ENCODE measurements around the gene MB.

MB gene

GRCh38 chr22:35560824-35561223 lies 56.3 kb downstream of the MB start:
- TF ChIP-seq CTCF (IDR thresholded peaks at IDR 0.05; ENCODE audit: poor library complexity, severe bottlenecking) = no peak
- Histone ChIP-seq H3K27ac (ENCODE audit: poor library complexity, severe bottlenecking) (no peak overlapping the region), H3K36me3 (ENCODE audit: low read depth) (no peaks in the 10 kb centered on the region), H3K27me3 (ENCODE audit: insufficient read depth, poor library complexity, severe bottlenecking) (no peaks in the 10 kb centered on the region), H3K4me1 (ENCODE audit: insufficient read depth, poor library complexity, severe bottlenecking) (peaks cover 9% of the 10 kb centered on the region), H3K9me3 (ENCODE audit: severe bottlenecking) (no peaks in the 10 kb centered on the region), H3K4me3 (ENCODE audit: severe bottlenecking) (no peak overlapping the region)
- DNase-seq (ENCODE audit: low spot score) = no peak
- no peak for ATAC-seq (ENCODE audit: low read depth)

GRCh38 chr22:35560366-35560765 lies 56.8 kb downstream of the MB start:
- Histone ChIP-seq H3K27ac (ENCODE audit: poor library complexity, severe bottlenecking) (no peak overlapping the region), H3K4me1 (ENCODE audit: insufficient read depth, poor library complexity, severe bottlenecking) (peaks cover 9% of the 10 kb centered on the region), H3K9me3 (ENCODE audit: severe bottlenecking) (no peaks in the 10 kb centered on the region), H3K4me3 (ENCODE audit: severe bottlenecking) (no peak overlapping the region), H3K36me3 (ENCODE audit: low read depth) (no peaks in the 10 kb centered on the region), H3K27me3 (ENCODE audit: insufficient read depth, poor library complexity, severe bottlenecking) (no peaks in the 10 kb centered on the region)
- no peak for DNase-seq (ENCODE audit: low spot score)
- no peak for TF ChIP-seq CTCF (IDR thresholded peaks at IDR 0.05; ENCODE audit: poor library complexity, severe bottlenecking)
- ATAC-seq (ENCODE audit: low read depth) = no peak

- ATAC-seq (ENCODE audit: low read depth) (no peak), DNase-seq (ENCODE audit: low spot score) (no peak)
- peaks cover 9% of the 10 kb centered on the region for H3K4me1 ChIP-seq (ENCODE audit: insufficient read depth, poor library complexity, severe bottlenecking)
- no peaks in the 10 kb centered on the region for H3K27me3 ChIP-seq (ENCODE audit: insufficient read depth, poor library complexity, severe bottlenecking)
- H3K27ac ChIP-seq (ENCODE audit: poor library complexity, severe bottlenecking) = no peak overlapping the region
- TF ChIP-seq CTCF (IDR thresholded peaks at IDR 0.05; ENCODE audit: poor library complexity, severe bottlenecking) = no peak
- H3K4me3 ChIP-seq (ENCODE audit: severe bottlenecking) = no peak overlapping the region
- no peaks in the 10 kb centered on the region for H3K9me3 ChIP-seq (ENCODE audit: severe bottlenecking)
- H3K36me3 ChIP-seq (ENCODE audit: low read depth) = no peaks in the 10 kb centered on the region
Measured at GRCh38 chr22:35559354-35560005, 57.6 kb downstream of the MB start.

- ATAC-seq (ENCODE audit: low read depth) (no peak), DNase-seq (ENCODE audit: low spot score) (no peak)
- TF ChIP-seq CTCF (IDR thresholded peaks at IDR 0.05; ENCODE audit: poor library complexity, severe bottlenecking) = no peak
- H3K4me1 ChIP-seq (ENCODE audit: insufficient read depth, poor library complexity, severe bottlenecking) = peaks cover 9% of the 10 kb centered on the region
- H3K36me3 ChIP-seq (ENCODE audit: low read depth) = no peaks in the 10 kb centered on the region
- H3K27ac ChIP-seq (ENCODE audit: poor library complexity, severe bottlenecking) = no peak overlapping the region
- no peaks in the 10 kb centered on the region for H3K27me3 ChIP-seq (ENCODE audit: insufficient read depth, poor library complexity, severe bottlenecking)
- no peaks in the 10 kb centered on the region for H3K9me3 ChIP-seq (ENCODE audit: severe bottlenecking)
- H3K4me3 ChIP-seq (ENCODE audit: severe bottlenecking) = no peak overlapping the region
Measured at GRCh38 chr22:35558719-35559118, 58.4 kb downstream of the MB start.

GRCh38 chr22:35558031-35558430 lies 59.1 kb downstream of the MB start:
- ATAC-seq (ENCODE audit: low read depth) (no peak), DNase-seq (ENCODE audit: low spot score) (no peak)
- Histone ChIP-seq H3K27me3 (ENCODE audit: insufficient read depth, poor library complexity, severe bottlenecking) (no peaks in the 10 kb centered on the region), H3K27ac (ENCODE audit: poor library complexity, severe bottlenecking) (no peak overlapping the region), H3K4me3 (ENCODE audit: severe bottlenecking) (no peak overlapping the region), H3K36me3 (ENCODE audit: low read depth) (no peaks in the 10 kb centered on the region), H3K9me3 (ENCODE audit: severe bottlenecking) (no peaks in the 10 kb centered on the region), H3K4me1 (ENCODE audit: insufficient read depth, poor library complexity, severe bottlenecking) (peaks cover 9% of the 10 kb centered on the region)
- TF ChIP-seq CTCF (IDR thresholded peaks at IDR 0.05; ENCODE audit: poor library complexity, severe bottlenecking) = no peak
